Smooth muscle cell (in vitro differentiated cells): ENCODE measurements around the gene PARD3. TPM values are rescaled to one million over a fixed set of nuclear protein-coding genes. Genes with fewer than 3 reads are reported as not detected.

Experiments
- DNase-seq: peaks from one replicate; lab custom pipeline; 2025; ENCODE audit not compliant: unreplicated experiment; lab: John Stamatoyannopoulos, UW
- H2AFZ ChIP-seq: fragments of 200-600 bp; sonication (generic); 2 replicates; pipeline ENCODE4 v1.6.0; 2016; ENCODE audit warnings: antibody characterized with exemption, low read depth, mild to moderate bottlenecking
- H3F3A ChIP-seq: fragments of 200-600 bp; sonication (generic); 2 replicates; pipeline ENCODE4 v1.6.0; 2017; ENCODE audit warnings: antibody characterized with exemption, low read depth
- H3K27ac ChIP-seq: fragments of 200-600 bp; sonication (generic); 2 replicates; pipeline ENCODE4 v1.5.1; 2016; ENCODE audit warnings: low read depth, mild to moderate bottlenecking
- H3K27me3 ChIP-seq: fragments of 200-600 bp; sonication (generic); 2 replicates; pipeline ENCODE4 v1.6.1; 2016; ENCODE audit warnings: low read depth, mild to moderate bottlenecking
- H3K36me3 ChIP-seq: fragments of 200-600 bp; sonication (generic); 2 replicates; pipeline ENCODE4 v1.5.1; 2016; ENCODE audit warnings: low read depth
- H3K4me1 ChIP-seq: fragments of 200-600 bp; sonication (generic); 2 replicates; pipeline ENCODE4 v1.5.1; 2016; ENCODE audit warnings: low read depth
- H3K4me2 ChIP-seq: fragments of 200-600 bp; sonication (generic); 2 replicates; pipeline ENCODE4 v1.6.0; 2016; ENCODE audit warnings: mild to moderate bottlenecking
- H3K4me3 ChIP-seq: fragments of 200-600 bp; sonication (generic); 2 replicates; pipeline ENCODE4 v1.5.1; 2016; ENCODE audit warnings: mild to moderate bottlenecking
- H3K79me2 ChIP-seq: fragments of 200-600 bp; sonication (generic); 2 replicates; pipeline ENCODE4 v1.6.0; 2016; ENCODE audit warnings: low read depth, mild to moderate bottlenecking
- H3K9ac ChIP-seq: fragments of 200-600 bp; sonication (generic); 2 replicates; pipeline ENCODE4 v1.6.0; 2016; ENCODE audit warnings: low read depth
- H3K9me3 ChIP-seq: fragments of 200-600 bp; sonication (generic); replicated peaks from 2 replicates; pipeline ENCODE4 v1.5.1; 2016; ENCODE audit warnings: low read depth
- H4K20me1 ChIP-seq: fragments of 200-600 bp; sonication (generic); 2 replicates; pipeline ENCODE4 v1.6.0; 2016; ENCODE audit warnings: low read depth
- CTCF ChIP-seq: fragments of 200-600 bp; sonication (generic); IDR thresholded peaks from 2 replicates; pipeline ENCODE4 v1.5.1; 2017; ENCODE audit warnings: borderline replicate concordance, mild to moderate bottlenecking, antibody characterized with exemption; ENCODE audit not compliant: insufficient read depth, poor library complexity, severe bottlenecking
- WGBS: methylation state at CpG from one replicate; pipeline ENCODE4 v1.1.7; 2016; ENCODE audit warnings: low lambda C conversion rate; 5-methylcytosine and 5-hydroxymethylcytosine counted together
- polyA plus RNA-seq: library from polyadenylated mRNA; unstranded; fragments of >200 nt; fragmentation: Nextera tagmentation; extraction: Ambion mirVana; gene quantifications from 2 replicates; pipeline ENCODE4 v1.2.1, GENCODE V29; 2016
- total RNA-seq: library from RNA; depleted of rRNA; stranded (reverse); fragments of >200 nt; gene quantifications from 2 replicates; pipeline ENCODE4 v1.2.3, GENCODE V29; 2014

Gene PARD3
- total and polyA plus RNA-seq, 2 experiments from 2014 or later, result 17.5 to 26.0 TPM

- Histone ChIP-seq H3K9ac (no peak overlapping the region), H3K4me2 (no peak overlapping the region), H3K9me3 (no peaks in the 10 kb centered on the region), H3K36me3 (no peaks in the 10 kb centered on the region), H2AFZ (no peak overlapping the region), H3K4me3 (no peak overlapping the region), H3K27me3 (no peaks in the 10 kb centered on the region), H3K79me2 (no peaks in the 10 kb centered on the region), H4K20me1 (no peaks in the 10 kb centered on the region), H3F3A (no peaks in the 10 kb centered on the region), H3K27ac (no peak overlapping the region), H3K4me1 (no peaks in the 10 kb centered on the region)
- DNase-seq, result no peak
- 95% methylated on average over 5 of the region's 5 CpGs for WGBS
- no peak for TF ChIP-seq CTCF
Observed at GRCh38 chr10:34335960-34336690, 479.0 kb downstream of the PARD3 start.

DNA sequence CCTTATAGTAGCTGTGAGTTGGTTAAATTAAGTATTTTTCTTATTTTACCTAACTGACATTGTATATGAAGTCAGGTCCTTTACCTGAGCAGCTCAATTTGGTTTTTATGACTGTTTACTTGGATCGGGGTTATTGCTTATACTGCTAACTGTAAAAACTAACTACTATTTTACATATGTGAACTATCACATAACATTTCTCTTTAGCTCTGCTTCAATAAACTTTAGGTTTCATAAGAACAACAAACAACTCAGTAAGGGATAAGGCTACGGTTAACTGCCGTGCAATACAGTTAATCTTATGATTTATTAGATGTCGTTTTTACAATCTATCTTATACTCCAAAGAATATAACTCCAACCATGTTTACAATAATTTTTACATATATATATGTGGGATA lies 480.2 kb downstream of the PARD3 start:
- Histone ChIP-seq H3K9ac (no peak overlapping the region), H3F3A (no peaks in the 10 kb centered on the region), H3K79me2 (no peaks in the 10 kb centered on the region), H3K27ac (no peak overlapping the region), H4K20me1 (no peaks in the 10 kb centered on the region), H3K27me3 (no peaks in the 10 kb centered on the region), H3K36me3 (no peaks in the 10 kb centered on the region), H2AFZ (no peak overlapping the region), H3K9me3 (no peaks in the 10 kb centered on the region), H3K4me1 (no peaks in the 10 kb centered on the region), H3K4me3 (no peak overlapping the region), H3K4me2 (no peak overlapping the region)
- 77% methylated on average over 4 of the region's 4 CpGs for WGBS
- no peak for TF ChIP-seq CTCF
- DNase-seq, result no peak

DNA sequence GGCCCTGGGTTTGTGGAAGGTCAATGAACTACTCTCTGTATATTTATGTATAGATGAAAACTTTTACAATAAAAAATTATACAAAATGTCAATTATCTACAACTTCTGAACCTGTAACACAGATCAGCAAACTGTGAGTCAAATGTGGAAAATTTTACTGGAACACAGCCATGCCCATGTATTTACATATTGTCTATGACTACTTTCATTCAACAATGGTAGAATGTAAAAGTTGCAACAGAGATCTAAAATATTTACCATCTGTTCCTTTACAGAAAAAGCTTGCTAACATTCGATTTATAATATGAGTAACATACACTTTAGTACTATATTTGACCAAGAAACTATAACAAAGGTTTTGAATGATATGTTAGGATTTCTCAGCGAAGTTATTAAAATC lies 481.6 kb downstream of the PARD3 start:
- Histone ChIP-seq H3K36me3 (no peaks in the 10 kb centered on the region), H2AFZ (no peak overlapping the region), H3K4me1 (no peaks in the 10 kb centered on the region), H4K20me1 (no peaks in the 10 kb centered on the region), H3F3A (no peaks in the 10 kb centered on the region), H3K9ac (no peak overlapping the region), H3K27me3 (no peaks in the 10 kb centered on the region), H3K27ac (no peak overlapping the region), H3K4me2 (no peak overlapping the region), H3K9me3 (no peaks in the 10 kb centered on the region), H3K4me3 (no peak overlapping the region), H3K79me2 (no peaks in the 10 kb centered on the region)
- WGBS, result 96% methylated on average over 2 of the region's 2 CpGs
- no peak for DNase-seq
- no peak for TF ChIP-seq CTCF

- Histone ChIP-seq H3F3A (no peaks in the 10 kb centered on the region), H3K36me3 (no peaks in the 10 kb centered on the region), H3K27ac (no peak overlapping the region), H3K9ac (no peak overlapping the region), H3K4me3 (no peak overlapping the region), H3K4me2 (no peak overlapping the region), H3K9me3 (no peaks in the 10 kb centered on the region), H4K20me1 (no peaks in the 10 kb centered on the region), H2AFZ (no peak overlapping the region), H3K27me3 (no peaks in the 10 kb centered on the region), H3K79me2 (no peaks in the 10 kb centered on the region), H3K4me1 (no peaks in the 10 kb centered on the region)
- DNase-seq, result no peak
- no peak for TF ChIP-seq CTCF
- WGBS, result 74% methylated on average over 4 of the region's 4 CpGs
Observed at GRCh38 chr10:34327184-34327583, 487.9 kb downstream of the PARD3 start.
